Amniotic stem cell (primary cell): ENCODE data around the gene KCNH1.

Experiments
- DNase-seq: peaks from one replicate; lab custom pipeline; 2025; lab: John Stamatoyannopoulos, UW

The KCNH1 gene

GRCh38 chr1:210920716-210921694 lies 212.9 kb downstream of the KCNH1 start:
- DNase-seq: no peak

GRCh38 chr1:210920258-210920657 lies 213.7 kb downstream of the KCNH1 start:
- no peak for DNase-seq

GRCh38 chr1:210918893-210919292 lies 215.1 kb downstream of the KCNH1 start:
- no peak for DNase-seq

- no peak for DNase-seq
Observed at GRCh38 chr1:210917560-210918169, 216.3 kb downstream of the KCNH1 start.

- no peak for DNase-seq
Observed at GRCh38 chr1:210916548-210916947, 217.4 kb downstream of the KCNH1 start.

GRCh38 chr1:210915890-210916507 lies 217.9 kb downstream of the KCNH1 start:
- no peak for DNase-seq

- DNase-seq: no peak
Observed at GRCh38 chr1:210912752-210913151, 221.2 kb downstream of the KCNH1 start.

GRCh38 chr1:210910020-210910575 lies 223.8 kb downstream of the KCNH1 start:
- DNase-seq: no peak

- no peak for DNase-seq
Observed at GRCh38 chr1:210908791-210909190, 225.2 kb downstream of the KCNH1 start.

- no peak for DNase-seq
Observed at GRCh38 chr1:210908257-210908656, 225.7 kb downstream of the KCNH1 start.

GRCh38 chr1:210907251-210907805 lies 226.6 kb downstream of the KCNH1 start:
- no peak for DNase-seq

GRCh38 chr1:210905944-210906453 lies 227.9 kb downstream of the KCNH1 start:
- DNase-seq: no peak

- no peak for DNase-seq
Observed at GRCh38 chr1:210905365-210905904, 228.5 kb downstream of the KCNH1 start.

- DNase-seq: no peak
Observed at GRCh38 chr1:210901981-210902770, 231.8 kb downstream of the KCNH1 start.

GRCh38 chr1:210900820-210901219 lies 233.1 kb downstream of the KCNH1 start:
- DNase-seq: no peak

GRCh38 chr1:210900079-210900478 lies 233.9 kb downstream of the KCNH1 start:
- DNase-seq: no peak

- no peak for DNase-seq
Observed at GRCh38 chr1:210899676-210900075, 234.3 kb downstream of the KCNH1 start.

GRCh38 chr1:210898473-210898872 lies 235.5 kb downstream of the KCNH1 start:
- DNase-seq: no peak

GRCh38 chr1:210883821-210884220 lies 250.1 kb downstream of the KCNH1 start:
- DNase-seq: no peak

GRCh38 chr1:210882414-210883221 lies 251.3 kb downstream of the KCNH1 start:
- DNase-seq: no peak
